Neural crest cell (in vitro differentiated cells): ENCODE results near the gene S1PR3. TPM values are rescaled to one million over a fixed set of nuclear protein-coding genes. Genes with fewer than 3 reads are reported as not detected.
A peak's percentile ranks its signal among the peaks of the same experiment; 100 is the strongest.

Source experiments
- DNase-seq: peaks from one replicate; pipeline ENCODE4 v3.0.0; 2021; ENCODE audit warnings: low read depth, mixed read lengths, low spot score
- H3K27ac Mint-ChIP-seq: one replicate; pipeline ENCODE4 v1.8.0; 2021; ENCODE audit warnings: mild to moderate bottlenecking, mixed read lengths; ENCODE audit not compliant: unreplicated experiment
- H3K27me3 Mint-ChIP-seq: 2 replicates; pipeline ENCODE4 v1.8.0; 2021; ENCODE audit warnings: low read depth, mild to moderate bottlenecking, mixed read lengths
- H3K36me3 Mint-ChIP-seq: 2 replicates; pipeline ENCODE4 v1.8.0; 2021; ENCODE audit warnings: low read depth, mild to moderate bottlenecking, mixed read lengths
- H3K4me1 Mint-ChIP-seq: 2 replicates; pipeline ENCODE4 v1.8.0; 2021; ENCODE audit warnings: mixed read lengths
- H3K4me3 Mint-ChIP-seq: one replicate; pipeline ENCODE4 v1.8.0; 2021; ENCODE audit warnings: mild to moderate bottlenecking, mixed read lengths
- H3K9me3 Mint-ChIP-seq: 2 replicates; pipeline ENCODE4 v1.8.0; 2021; ENCODE audit warnings: mixed read lengths
- total RNA-seq: library from RNA; stranded (reverse); gene quantifications from 2 replicates; pipeline ENCODE4 v1.2.1, GENCODE V29; 2021
- TF ChIP-seq, protein P1 (sequence below): fragments of 200-600 bp; sonication (generic); conservative IDR thresholded peaks from 2 replicates; pipeline ENCODE4 v1.5.0; 2021; ENCODE audit warnings: antibody characterized with exemption, mild to moderate bottlenecking

Gene S1PR3
- total RNA-seq, 1 donor from 2014 or later: 7.9 TPM

GRCh38 chr9:88952976-88953375 is 38.3 kb upstream of the S1PR3 start:
- DNase-seq: no peak
- Mint-ChIP-seq H3K4me3 (no peak overlapping the region), H3K27me3 (peaks cover 24% of the 10 kb centered on the region)

DNA sequence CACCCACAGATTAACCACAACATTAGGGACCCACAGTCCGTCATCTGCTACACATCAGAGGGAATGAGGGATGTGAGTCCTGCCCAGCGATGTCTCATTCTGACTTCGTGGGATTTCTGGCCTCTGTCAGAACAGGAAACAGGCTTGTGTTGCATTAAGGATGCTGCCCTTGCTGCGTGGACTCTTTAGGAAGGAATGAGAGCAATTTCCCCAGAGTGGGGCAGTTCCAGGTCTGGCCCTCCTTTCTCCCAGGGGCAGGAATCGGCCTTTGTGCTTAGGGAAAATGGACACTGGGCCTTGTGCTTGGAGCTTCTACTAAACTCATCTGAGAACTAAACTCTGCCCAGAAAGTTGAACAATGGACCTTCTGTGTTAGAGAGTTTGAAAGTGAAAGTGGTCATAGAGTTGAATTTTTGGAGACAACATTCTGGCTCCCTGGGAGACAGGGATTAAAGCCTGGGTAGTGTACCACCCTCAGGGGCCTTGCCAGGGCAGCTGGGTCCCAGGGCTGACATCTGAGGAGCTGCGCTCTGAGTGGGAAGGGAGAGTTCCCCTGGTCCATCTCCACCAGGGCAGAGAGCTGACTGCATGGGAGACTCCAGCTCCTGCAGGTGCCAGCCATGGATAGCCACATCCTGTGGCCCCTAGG is 37.8 kb upstream of the S1PR3 start:
- no peaks in the 10 kb centered on the region for H3K36me3 Mint-ChIP-seq
- peaks cover 29% of the 10 kb centered on the region for H3K27me3 Mint-ChIP-seq

More at GRCh38 chr9:88952976-88953375, 38.3 kb upstream of the S1PR3 start:
- Mint-ChIP-seq H3K4me1 (peaks cover 44% of the 10 kb centered on the region), H3K36me3 (no peaks in the 10 kb centered on the region), H3K27ac (no peak overlapping the region), H3K9me3 (peaks cover 3% of the 10 kb centered on the region)
- TF ChIP-seq, protein P1, sequence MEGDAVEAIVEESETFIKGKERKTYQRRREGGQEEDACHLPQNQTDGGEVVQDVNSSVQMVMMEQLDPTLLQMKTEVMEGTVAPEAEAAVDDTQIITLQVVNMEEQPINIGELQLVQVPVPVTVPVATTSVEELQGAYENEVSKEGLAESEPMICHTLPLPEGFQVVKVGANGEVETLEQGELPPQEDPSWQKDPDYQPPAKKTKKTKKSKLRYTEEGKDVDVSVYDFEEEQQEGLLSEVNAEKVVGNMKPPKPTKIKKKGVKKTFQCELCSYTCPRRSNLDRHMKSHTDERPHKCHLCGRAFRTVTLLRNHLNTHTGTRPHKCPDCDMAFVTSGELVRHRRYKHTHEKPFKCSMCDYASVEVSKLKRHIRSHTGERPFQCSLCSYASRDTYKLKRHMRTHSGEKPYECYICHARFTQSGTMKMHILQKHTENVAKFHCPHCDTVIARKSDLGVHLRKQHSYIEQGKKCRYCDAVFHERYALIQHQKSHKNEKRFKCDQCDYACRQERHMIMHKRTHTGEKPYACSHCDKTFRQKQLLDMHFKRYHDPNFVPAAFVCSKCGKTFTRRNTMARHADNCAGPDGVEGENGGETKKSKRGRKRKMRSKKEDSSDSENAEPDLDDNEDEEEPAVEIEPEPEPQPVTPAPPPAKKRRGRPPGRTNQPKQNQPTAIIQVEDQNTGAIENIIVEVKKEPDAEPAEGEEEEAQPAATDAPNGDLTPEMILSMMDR: no peak

DNA sequence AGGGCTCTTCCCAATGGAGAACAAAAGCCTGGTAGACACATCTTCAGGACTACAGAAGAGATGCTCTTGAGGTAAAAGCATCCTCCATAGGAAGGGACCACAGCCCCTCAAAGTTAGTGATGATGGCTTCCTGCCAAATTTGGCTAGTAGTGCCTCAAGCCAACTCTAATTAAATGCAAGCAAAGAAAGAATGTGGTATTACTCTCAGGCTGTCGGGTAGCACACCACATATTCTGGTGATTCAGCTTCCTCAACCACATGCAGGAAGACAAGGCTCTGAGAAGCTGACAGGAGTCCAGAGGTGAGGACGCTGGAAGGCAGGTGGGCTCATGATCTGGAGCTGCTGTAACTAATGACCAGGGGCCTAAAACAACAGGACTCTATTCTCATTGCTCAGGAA is 37.2 kb upstream of the S1PR3 start:
- peaks cover 47% of the 10 kb centered on the region for H3K4me1 Mint-ChIP-seq
- no peak overlapping the region for H3K4me3 Mint-ChIP-seq
- no peak overlapping the region for H3K27ac Mint-ChIP-seq
- H3K27me3 Mint-ChIP-seq: peaks cover 28% of the 10 kb centered on the region
- TF ChIP-seq, protein P1: no peak
- DNase-seq: no peak
- H3K9me3 Mint-ChIP-seq: peaks cover 3% of the 10 kb centered on the region
- H3K36me3 Mint-ChIP-seq: no peaks in the 10 kb centered on the region

More for the DNA sequence above, 37.8 kb upstream of the S1PR3 start:
- TF ChIP-seq, protein P1: no peak
- peak overlapping the region; percentile 93 for H3K27ac Mint-ChIP-seq
- H3K9me3 Mint-ChIP-seq: peaks cover 3% of the 10 kb centered on the region
- no peak for DNase-seq
- H3K4me3 Mint-ChIP-seq: no peak overlapping the region
- H3K4me1 Mint-ChIP-seq: peaks cover 47% of the 10 kb centered on the region

DNA sequence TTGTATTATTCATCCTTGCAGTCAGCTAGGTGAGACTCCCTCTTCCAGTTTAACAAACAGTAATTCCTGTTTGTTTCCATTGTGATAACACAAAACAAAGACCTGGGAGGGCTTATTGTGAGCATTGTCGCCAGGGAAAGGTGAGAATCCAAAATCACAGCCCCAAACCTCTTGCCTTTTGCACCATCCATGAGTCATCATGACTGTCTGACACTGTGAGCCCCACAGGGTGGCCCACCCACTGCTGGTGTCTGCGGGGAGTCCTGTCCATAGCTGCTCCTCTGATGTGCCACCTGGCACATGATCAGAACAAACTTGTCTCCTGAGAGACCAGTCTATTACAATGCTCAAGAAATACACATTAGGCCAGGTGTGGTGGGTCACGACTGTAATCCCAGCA is 33.7 kb upstream of the S1PR3 start:
- Mint-ChIP-seq H3K27me3 (peaks cover 54% of the 10 kb centered on the region), H3K9me3 (peaks cover 3% of the 10 kb centered on the region), H3K27ac (peak overlapping the region; percentile 67), H3K4me3 (no peak overlapping the region), H3K4me1 (peaks cover 19% of the 10 kb centered on the region), H3K36me3 (no peaks in the 10 kb centered on the region)
- no peak for DNase-seq
- TF ChIP-seq, protein P1: no peak

DNA sequence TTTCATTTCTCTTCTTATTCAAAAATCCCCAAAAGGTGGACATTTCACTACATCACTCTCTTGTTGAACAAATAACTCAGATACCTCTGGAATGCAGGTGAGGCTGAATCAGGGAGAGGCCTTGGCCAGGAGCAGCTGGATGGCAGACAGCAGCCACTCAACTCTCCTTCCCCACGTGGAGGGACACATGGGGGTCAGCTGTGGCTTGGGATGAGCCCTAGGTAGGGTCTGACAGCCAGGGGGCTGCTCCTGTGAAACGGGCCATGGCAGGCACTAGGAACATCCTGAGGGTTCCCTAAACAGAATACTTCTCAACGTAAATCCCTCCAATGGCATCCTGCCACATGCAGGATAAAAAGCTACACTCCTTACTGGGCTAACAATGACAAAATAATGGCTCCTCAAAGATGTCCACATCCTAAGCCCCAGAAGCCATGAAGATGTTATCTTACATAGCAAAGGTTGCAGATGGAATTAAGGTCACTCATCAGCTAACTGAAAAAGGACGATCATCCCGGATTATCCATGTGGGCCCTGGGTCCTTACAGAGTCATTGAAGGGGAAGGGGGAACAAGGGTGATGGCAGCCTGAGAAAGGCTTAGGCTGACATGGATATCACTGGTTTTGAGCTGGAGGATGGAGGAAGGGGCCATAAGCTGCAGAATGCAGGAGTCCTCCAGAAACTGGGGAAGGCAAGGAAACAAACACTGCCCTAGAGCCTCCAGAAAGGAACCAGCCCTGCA is 31.4 kb upstream of the S1PR3 start:
- Mint-ChIP-seq H3K36me3 (no peaks in the 10 kb centered on the region), H3K4me1 (peaks cover 8% of the 10 kb centered on the region), H3K4me3 (no peak overlapping the region), H3K27ac (no peak overlapping the region), H3K27me3 (peaks cover 75% of the 10 kb centered on the region), H3K9me3 (no peaks in the 10 kb centered on the region)
- TF ChIP-seq, protein P1: no peak
- no peak for DNase-seq
